Measurements from ENCODE around the gene UGT1A5.

Gene UGT1A5

DNA sequence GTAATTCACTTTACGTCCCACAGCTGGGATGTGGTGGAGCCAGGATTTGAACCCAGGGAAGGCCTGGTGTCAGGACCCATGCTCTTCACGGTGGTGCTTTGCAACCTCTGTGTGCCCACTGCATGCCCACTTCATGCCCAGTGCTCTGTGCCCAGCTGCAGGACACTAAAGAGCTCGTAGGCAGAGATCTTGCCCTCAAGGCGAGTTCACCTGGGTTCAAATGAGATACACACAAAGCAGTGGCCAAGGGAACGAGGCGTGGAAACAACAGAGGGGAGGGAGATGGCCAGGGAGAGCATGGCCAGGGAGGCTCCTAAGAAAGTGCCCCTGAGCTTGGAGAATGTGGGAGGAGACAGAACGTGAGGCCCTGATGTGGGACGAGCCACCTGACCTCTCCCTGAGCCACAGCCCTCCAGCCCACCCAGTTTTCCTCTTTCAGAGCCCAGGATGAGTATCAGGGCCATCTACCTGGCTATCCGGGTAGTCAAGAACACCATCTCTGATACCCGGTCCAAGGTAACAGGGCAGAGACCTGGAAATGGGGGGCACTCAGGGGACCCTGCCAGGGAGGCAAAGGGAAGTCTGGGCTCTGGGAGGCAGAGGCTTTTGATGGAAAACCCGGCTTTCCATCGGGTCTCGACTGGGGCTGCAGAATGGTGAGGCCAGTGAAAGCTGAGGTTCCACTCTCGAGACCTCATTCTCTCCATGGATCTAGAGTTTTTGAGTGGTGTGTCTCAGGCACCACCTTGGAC is 85.8 kb downstream of the UGT1A5 start:
- TF ChIP-seq CTCF (IDR thresholded peaks at IDR 0.05; ENCODE audit: extremely low read depth, missing control alignments): no peak
- DNase-seq (ENCODE audit: low spot score): no peak

- no peak for DNase-seq (ENCODE audit: low spot score)
- TF ChIP-seq CTCF (IDR thresholded peaks at IDR 0.05; ENCODE audit: extremely low read depth, missing control alignments): no peak
These were observed 86.5 kb downstream of the UGT1A5 start for GRCh38 chr2:233799087-233799665.

DNA sequence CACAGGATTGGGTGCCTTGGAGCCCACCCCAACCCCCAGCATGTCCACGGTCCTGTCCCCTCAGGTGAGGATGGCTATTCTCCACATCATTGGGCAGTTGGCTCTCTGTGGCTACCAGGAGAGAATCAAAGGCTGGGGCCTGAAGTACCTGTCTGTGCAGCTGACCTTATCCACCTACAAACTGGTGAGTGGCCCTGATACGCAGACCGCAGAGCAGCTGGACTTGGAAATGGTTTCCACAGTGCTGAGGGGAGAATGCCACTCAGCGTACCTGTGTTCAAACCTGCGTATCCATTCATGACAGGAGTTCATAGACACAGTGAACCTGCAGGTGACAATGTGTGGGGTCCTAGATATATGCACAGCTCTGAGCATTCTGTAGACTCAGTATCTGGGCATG is 87.0 kb downstream of the UGT1A5 start:
- no peak for TF ChIP-seq CTCF (IDR thresholded peaks at IDR 0.05; ENCODE audit: extremely low read depth, missing control alignments)
- DNase-seq (ENCODE audit: low spot score): no peak

- DNase-seq (ENCODE audit: low spot score): no peak
- TF ChIP-seq CTCF (IDR thresholded peaks at IDR 0.05; ENCODE audit: extremely low read depth, missing control alignments): no peak
These were observed 87.5 kb downstream of the UGT1A5 start for GRCh38 chr2:233800208-233800607.

- TF ChIP-seq CTCF (IDR thresholded peaks at IDR 0.05; ENCODE audit: extremely low read depth, missing control alignments): no peak
- no peak for DNase-seq (ENCODE audit: low spot score)
These were observed 88.8 kb downstream of the UGT1A5 start for GRCh38 chr2:233801357-233802131.

GRCh38 chr2:233802132-233802815 is 89.6 kb downstream of the UGT1A5 start:
- no peak for TF ChIP-seq CTCF (IDR thresholded peaks at IDR 0.05; ENCODE audit: extremely low read depth, missing control alignments)
- DNase-seq (ENCODE audit: low spot score): no peak

All from GM20000 (cell line).